Measurements from ENCODE around the gene SNTG2. TPM values are rescaled to one million over a fixed set of nuclear protein-coding genes. Genes with fewer than 3 reads are reported as not detected.

The SNTG2 gene
- polyA plus RNA-seq, 1 experiment, result 0.06 TPM

DNA sequence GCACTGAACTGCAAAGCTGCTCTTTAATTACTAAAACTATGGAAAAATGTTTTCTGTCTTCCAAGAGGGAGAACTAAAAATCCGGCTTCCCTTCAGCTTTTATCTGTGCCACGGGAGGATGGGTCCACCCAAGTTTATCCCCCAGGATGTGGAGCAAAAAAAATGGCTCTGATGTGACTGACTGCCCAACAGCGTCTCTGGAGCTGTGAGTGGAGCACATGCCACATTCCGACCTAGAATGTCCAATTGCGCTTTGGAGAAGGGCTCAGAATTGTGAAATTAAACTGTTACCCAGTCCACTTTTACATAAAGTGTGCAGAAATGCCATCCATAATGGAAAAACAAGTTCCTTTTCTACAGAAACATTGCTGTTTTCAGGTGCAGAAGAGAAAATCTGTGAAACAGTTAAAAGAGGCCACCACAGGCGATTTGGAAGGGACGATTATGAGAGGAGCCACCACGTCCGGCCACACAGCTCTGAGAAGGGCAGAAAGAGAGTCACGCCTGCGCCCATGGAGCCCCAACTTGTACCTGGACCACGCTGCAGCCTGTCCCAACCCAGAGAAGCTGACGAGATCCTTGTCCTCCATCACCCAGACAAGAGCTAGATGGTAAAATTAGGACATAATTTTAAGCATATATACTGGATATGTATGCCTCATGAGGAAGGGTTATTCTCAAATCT lies 362.7 kb downstream of the SNTG2 start:
- ChIA-PET CTCF (no interaction called here), POLR2A (no interaction called here)
- Histone ChIP-seq H3K27ac (ENCODE audit: low read depth, low read length) (no peak overlapping the region), H3K9me3 (ENCODE audit: control insufficient read depth, insufficient read depth, low read length) (peaks cover 27% of the 10 kb centered on the region), H3K4me3 (ENCODE audit: low read depth, low read length) (no peak overlapping the region), H3K27me3 (ENCODE audit: control insufficient read depth, insufficient read depth, low read length) (no peaks in the 10 kb centered on the region)
- no peak for DNase-seq (ENCODE audit: low read depth, low spot score)
- no peak for TF ChIP-seq CTCF (IDR thresholded peaks at IDR 0.05; ENCODE audit: low read depth, low read length)

- no peak for TF ChIP-seq CTCF (IDR thresholded peaks at IDR 0.05; ENCODE audit: low read depth, low read length)
- no peak overlapping the region for H3K4me3 ChIP-seq (ENCODE audit: low read depth, low read length)
- POLR2A ChIA-PET, result no interaction called here
- peaks cover 30% of the 10 kb centered on the region for H3K9me3 ChIP-seq (ENCODE audit: control insufficient read depth, insufficient read depth, low read length)
- no peak for DNase-seq (ENCODE audit: low read depth, low spot score)
- no peak overlapping the region for H3K27ac ChIP-seq (ENCODE audit: low read depth, low read length)
- no peaks in the 10 kb centered on the region for H3K27me3 ChIP-seq (ENCODE audit: control insufficient read depth, insufficient read depth, low read length)
- CTCF ChIA-PET, result no interaction called here
Observed at GRCh38 chr2:1314254-1314653, 363.6 kb downstream of the SNTG2 start.

DNA sequence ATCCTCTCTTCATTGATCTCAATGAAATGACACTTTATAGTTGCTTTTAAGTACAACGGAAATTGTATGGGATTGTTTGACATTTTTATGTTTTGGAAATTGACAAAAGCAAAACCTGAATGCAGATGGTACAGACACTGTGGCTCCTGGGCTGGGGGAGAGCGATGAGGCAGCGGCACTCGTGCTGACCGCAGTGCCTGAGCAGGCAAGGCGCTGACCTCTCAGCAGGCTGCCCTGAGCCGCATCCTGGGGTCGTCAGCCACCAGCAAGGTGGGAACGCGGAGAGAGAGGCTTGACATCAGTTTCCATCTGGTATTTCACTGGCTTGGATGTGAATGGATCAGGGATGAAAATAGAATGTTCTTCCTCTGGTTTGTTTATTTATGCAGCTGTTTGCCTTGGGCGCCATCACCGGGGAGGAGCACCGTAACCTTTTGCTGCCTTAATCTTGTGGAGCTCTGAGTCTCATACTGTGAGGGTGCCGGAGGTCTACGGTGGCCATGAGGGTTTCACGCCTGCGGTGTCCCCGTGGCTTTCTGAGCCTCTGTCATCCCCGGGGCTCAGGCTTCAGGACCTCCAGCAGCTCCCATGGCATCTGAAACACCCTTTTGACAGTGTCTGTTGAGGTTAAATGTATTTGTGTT lies 367.8 kb downstream of the SNTG2 start:
- peaks cover 13% of the 10 kb centered on the region for H3K9me3 ChIP-seq (ENCODE audit: control insufficient read depth, insufficient read depth, low read length)
- ChIA-PET POLR2A (no interaction called here), CTCF (no interaction called here)
- no peak for TF ChIP-seq CTCF (IDR thresholded peaks at IDR 0.05; ENCODE audit: low read depth, low read length)
- H3K27ac ChIP-seq (ENCODE audit: low read depth, low read length), result no peak overlapping the region
- H3K27me3 ChIP-seq (ENCODE audit: control insufficient read depth, insufficient read depth, low read length), result no peaks in the 10 kb centered on the region
- no peak overlapping the region for H3K4me3 ChIP-seq (ENCODE audit: low read depth, low read length)
- DNase-seq (ENCODE audit: low read depth, low spot score), result no peak

DNA sequence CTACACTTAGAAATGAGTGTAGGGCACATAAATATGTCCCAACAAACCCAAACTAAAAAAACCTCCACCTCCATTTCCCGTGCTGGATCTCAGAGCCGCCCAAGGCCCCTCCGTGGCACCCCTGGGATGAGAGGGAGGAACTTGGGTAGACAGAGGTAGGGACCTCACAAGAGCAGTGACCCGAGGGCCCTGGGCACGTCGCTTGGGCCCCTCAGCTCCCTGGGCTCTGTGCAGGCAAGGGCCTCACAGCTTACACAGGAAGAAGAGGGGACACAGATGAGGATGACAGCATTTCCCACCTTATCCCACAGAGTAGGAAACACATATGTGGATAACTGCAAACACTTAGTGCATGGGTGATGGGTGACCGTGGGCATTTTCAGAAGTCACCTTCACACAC lies 368.7 kb downstream of the SNTG2 start:
- no peak for DNase-seq (ENCODE audit: low read depth, low spot score)
- POLR2A ChIA-PET, result no interaction called here
- Histone ChIP-seq H3K4me3 (ENCODE audit: low read depth, low read length) (no peak overlapping the region), H3K27ac (ENCODE audit: low read depth, low read length) (no peak overlapping the region), H3K9me3 (ENCODE audit: control insufficient read depth, insufficient read depth, low read length) (peaks cover 16% of the 10 kb centered on the region), H3K27me3 (ENCODE audit: control insufficient read depth, insufficient read depth, low read length) (no peaks in the 10 kb centered on the region)
- TF ChIP-seq CTCF (IDR thresholded peaks at IDR 0.05; ENCODE audit: low read depth, low read length), result no peak
- CTCF ChIA-PET, result no interaction called here

DNA sequence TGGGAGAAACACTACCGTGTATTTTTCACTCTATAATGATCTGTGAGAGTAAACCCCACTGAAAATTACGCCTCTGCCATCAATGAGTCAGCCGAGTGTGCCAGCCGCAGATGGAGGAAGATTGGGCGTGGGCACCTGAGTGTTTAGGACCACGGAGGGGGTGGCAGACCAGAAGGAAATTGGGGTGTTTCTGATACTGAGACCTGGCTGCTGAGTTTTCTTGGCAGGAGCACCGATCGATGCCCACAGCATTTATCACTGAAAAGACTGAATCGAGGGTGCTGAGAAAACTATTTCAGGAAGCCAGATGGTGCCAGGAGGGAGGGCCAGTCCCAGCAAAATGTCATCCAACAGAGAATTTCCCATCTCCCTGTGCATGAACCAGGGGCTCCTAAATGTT lies 370.7 kb downstream of the SNTG2 start:
- no peak for DNase-seq (ENCODE audit: low read depth, low spot score)
- no peak for TF ChIP-seq CTCF (IDR thresholded peaks at IDR 0.05; ENCODE audit: low read depth, low read length)
- Histone ChIP-seq H3K4me3 (ENCODE audit: low read depth, low read length) (no peak overlapping the region), H3K27ac (ENCODE audit: low read depth, low read length) (no peak overlapping the region), H3K27me3 (ENCODE audit: control insufficient read depth, insufficient read depth, low read length) (no peaks in the 10 kb centered on the region), H3K9me3 (ENCODE audit: control insufficient read depth, insufficient read depth, low read length) (peaks cover 14% of the 10 kb centered on the region)
- ChIA-PET CTCF (no interaction called here), POLR2A (no interaction called here)
